GM12891 (cell line): ENCODE measurements around the gene DDX39A.

Source experiments
- PAX5 ChIP-seq: IDR thresholded peaks from 2 replicates; pipeline ENCODE4 v1.6.1; 2011; ENCODE audit warnings: low read length, moderate library complexity, mild to moderate bottlenecking; ENCODE audit not compliant: insufficient read depth, severe bottlenecking
- POLR2A ChIP-seq: IDR thresholded peaks from 2 replicates; pipeline ENCODE4 v1.6.1; 2011; ENCODE audit warnings: low read depth, low read length, control low read depth
- POLR2AphosphoS5 ChIP-seq: IDR thresholded peaks from 2 replicates; pipeline ENCODE4 v1.6.1; 2011; ENCODE audit warnings: low read depth, low read length, control low read depth
- POU2F2 ChIP-seq: IDR thresholded peaks from 2 replicates; pipeline ENCODE4 v1.6.1; 2011; ENCODE audit warnings: low read depth, mild to moderate bottlenecking, control low read depth, low read length, moderate library complexity
- SPI1 ChIP-seq: IDR thresholded peaks from 2 replicates; pipeline ENCODE4 v1.6.1; 2011; ENCODE audit warnings: low read depth, low read length, control low read depth
- TAF1 ChIP-seq: IDR thresholded peaks from 2 replicates; pipeline ENCODE4 v1.6.1; 2011; ENCODE audit warnings: low read depth, low read length, control low read depth

DNA sequence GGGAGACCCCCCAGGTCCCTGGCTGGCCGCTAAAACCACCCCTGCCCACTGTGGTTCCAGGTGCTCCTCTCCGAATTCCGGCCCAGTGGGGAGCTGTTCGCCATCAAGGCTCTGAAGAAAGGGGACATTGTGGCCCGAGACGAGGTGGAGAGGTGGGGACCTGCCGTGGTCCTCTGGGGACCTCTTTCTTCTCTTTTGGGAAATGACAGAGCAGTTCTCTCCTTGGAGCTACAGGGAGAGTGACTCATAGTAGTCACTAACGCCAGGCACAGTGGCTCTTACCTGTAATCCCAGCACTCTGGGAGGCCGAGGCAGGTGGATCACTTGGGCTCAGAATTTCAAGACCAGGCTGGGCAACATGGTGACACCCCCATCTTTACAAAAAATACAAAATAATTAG, 48.7 kb upstream of the DDX39A start:
- TF ChIP-seq POLR2A (no peak), POLR2AphosphoS5 (no peak), TAF1 (no peak), SPI1 (no peak), POU2F2 (no peak), PAX5 (no peak)
